Measurements from ENCODE around the gene MKRN1. TPM values are rescaled to one million over a fixed set of nuclear protein-coding genes. Genes with fewer than 3 reads are reported as not detected.
"Not testable (repeated sequence)": the region's sequence is repeated elsewhere in the genome, so short reads cannot be mapped to it uniquely, and the experiment has no call there.

The MKRN1 gene
- polyA plus RNA-seq, 3 donors, result 116 to 138 (median 116) TPM

DNA sequence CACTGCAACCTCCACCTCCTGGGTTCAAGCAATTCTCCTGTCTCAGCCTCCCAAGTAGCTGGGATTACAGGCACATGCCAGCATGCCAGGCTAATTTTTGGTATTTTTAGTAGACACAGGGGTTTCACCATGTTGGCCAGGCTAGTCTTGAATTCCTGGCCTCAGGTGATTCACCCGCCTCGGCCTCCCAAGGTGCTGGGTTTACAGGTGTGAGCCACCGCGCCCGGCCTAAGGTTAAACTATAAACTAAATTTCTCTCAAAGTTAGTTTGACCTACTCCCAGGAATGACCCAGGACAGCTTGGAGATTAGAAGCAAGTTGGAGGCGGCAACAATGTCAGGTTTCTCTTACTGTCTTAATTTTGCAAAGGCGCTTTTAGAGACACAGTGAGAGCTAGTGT is 18.5 kb upstream of the MKRN1 start:
- not testable (repeated sequence) for DNase-seq (ENCODE audit: extremely low read depth in 1 of 11, low read depth in 9 of 11, low spot score in 4 of 11)

DNA sequence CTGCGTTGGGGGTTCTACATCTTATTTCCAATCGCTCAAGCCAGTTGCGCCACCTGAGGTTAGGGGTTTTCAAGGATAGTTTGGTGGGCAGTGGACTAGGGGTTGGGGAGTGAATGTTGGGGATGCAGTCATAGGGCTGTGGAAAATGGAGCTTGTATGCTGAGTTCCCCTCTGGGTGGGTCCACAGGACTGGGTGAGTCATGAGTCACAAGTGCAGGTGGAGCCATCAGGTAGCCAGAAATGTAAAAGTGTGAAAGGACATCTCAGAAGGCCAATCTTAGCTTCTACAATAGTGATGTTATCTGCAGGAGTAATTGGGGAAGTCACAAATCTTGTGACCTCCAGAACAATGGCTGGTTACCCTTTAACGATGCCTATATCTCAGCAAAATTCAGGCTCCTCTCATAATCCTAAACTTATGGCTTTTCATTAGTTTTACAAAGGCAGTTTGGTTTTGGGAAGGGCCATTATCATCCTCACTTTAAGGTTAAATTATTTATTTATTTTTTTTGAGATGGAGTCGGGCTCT is 18.0 kb upstream of the MKRN1 start:
- DNase-seq (ENCODE audit: extremely low read depth in 1 of 11, low read depth in 9 of 11, low spot score in 4 of 11), result no peak

DNA sequence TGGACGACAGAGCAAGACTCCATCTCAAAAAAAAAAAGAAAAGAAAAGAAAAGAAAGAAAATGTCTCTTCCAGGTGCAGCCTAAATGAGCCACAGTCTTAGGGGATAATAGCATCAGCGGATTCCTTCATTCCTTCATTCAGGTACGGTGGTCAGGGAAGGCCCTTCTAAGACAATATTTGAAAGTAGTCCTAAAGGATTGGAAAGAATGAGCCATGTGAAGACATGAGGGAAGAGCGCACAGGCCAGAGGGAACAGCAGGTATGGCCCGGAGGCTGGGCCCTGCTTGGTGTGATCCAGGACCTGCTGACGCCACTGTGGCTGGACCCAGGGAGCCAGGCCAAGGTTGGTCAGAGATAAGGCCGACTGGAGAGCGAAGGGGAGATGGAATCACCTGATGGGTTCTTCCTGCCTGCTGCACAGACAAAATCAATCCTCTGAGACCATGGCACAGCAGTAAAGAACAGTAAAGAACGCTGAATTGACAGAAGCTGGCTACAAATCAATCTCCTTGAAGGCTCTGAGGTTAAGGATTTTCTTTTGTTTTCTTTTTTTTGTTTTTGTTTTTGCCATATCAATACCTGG is 16.3 kb upstream of the MKRN1 start:
- no peak for DNase-seq (ENCODE audit: extremely low read depth in 1 of 11, low read depth in 9 of 11, low spot score in 4 of 11)

DNA sequence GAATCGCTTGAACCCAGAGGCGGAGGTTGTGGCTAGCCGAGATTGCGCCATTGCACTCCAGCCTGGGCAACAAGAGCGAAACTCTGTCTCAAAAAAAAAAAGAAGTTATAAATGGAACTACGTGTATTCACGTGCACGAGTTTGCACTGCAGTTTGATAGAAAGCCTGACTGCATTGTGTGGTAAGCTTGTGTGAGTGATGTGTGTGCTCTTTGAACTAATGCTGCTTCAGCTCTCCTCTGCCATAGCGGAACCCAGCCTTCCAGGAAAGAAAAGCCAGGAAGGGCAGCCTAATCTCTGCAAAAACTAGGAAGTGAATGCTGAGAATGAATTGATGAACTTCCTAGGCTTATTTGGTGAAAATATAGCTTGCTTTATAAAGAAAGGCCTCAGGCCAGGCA is 15.6 kb upstream of the MKRN1 start:
- no peak for DNase-seq (ENCODE audit: extremely low read depth in 1 of 11, low read depth in 9 of 11, low spot score in 4 of 11)

DNA sequence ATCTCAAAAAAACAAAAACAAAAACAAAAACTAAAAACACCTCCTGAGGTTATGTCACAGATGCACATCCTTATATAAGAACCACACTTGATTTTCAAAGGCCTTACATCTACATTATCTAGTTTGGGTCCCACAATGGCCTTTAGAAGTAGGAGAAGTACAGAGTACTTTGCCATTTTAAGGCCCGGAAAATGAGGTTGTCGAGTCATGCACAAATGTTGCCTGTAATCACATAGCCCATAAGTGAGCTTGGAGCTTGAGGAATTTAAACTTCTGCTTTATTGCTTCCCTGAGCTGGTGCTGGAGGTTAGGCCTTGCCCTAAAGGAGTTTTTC is 9.7 kb upstream of the MKRN1 start:
- DNase-seq (ENCODE audit: extremely low read depth in 1 of 11, low read depth in 9 of 11, low spot score in 4 of 11), result no peak

DNA sequence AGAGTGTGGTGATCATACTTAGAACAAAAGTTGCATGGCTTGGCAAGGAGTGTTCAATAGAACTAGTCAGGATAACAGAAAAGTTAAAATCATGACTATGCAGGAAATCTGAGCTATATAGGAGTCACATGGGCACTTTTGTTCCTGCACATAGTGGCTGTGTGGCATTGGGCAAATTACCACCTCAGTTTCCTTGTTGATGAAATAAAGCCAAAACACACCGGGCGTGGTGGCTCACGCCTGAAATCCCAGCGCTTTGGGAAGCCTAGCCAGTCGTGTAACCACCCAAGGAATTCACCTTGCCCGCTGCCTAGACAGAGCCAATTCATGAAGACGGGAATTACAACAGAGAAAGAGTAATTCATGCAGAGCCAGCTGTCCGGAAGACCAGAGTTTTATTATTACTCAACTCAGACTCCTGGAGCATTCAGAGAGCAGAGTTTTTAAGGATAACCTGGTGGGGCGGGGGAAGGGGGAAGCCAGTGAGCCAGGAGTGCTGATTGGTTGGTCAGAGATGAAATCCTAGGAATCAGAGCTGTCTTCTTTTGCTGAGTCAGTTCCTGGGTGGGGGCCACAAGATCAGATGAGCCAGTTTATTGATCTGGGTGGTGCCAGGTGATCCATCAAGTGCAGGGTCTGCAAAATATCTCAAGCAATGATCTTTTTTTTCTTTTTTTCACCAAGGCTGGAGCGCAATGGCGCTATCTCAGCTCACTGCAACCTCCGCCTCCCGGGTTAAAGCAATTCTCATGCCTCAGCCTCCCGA is 6.4 kb upstream of the MKRN1 start:
- no peak for DNase-seq (ENCODE audit: extremely low read depth in 1 of 11, low read depth in 9 of 11, low spot score in 4 of 11)

DNA sequence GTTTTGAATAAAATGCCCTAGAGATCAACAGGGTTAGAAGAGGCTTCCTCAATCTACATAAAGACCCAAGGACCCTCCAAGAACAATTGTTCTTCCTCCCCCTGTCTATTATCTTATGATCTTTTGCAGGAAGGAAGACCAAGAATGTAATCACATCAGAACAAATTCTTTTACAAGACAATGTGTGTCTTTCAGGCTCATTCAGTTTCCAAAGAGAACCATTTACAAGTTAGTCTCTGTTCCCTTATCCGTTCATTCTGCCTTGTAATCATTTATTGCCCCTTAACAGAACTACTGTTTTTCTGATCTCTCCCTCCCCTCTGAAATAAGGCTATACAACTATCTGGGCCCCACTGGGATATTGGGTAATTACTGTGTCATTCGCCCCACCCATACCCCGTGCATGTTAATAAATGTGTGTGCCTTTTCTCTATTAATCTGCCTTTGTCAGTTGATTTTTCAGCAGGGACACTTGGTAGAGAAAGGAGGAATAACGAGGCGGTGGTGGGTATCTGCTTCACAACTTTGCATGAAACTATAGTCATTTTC is 5.7 kb upstream of the MKRN1 start:
- no peak for DNase-seq (ENCODE audit: extremely low read depth in 1 of 11, low read depth in 9 of 11, low spot score in 4 of 11)

DNA sequence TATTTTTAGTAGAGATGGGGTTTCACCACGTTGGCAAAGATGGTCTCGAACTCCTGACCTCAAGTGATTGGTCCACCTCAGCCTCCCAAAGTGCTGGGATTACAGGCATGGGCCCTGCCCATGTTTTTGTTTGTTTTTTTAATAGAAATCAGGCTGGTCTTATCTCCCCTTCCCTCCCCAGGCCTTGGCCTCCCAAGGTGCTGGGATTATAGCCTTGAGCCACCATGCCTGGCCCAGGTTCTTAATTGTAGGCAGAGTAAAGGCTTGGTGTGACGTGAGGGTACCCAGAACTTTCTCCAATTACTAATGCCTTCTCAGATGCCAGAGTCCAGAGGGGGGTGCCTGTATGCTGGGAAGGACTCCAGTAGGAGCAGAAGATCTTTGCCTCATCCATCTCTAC is 5.2 kb upstream of the MKRN1 start:
- no peak for DNase-seq (ENCODE audit: extremely low read depth in 1 of 11, low read depth in 9 of 11, low spot score in 4 of 11)

DNA sequence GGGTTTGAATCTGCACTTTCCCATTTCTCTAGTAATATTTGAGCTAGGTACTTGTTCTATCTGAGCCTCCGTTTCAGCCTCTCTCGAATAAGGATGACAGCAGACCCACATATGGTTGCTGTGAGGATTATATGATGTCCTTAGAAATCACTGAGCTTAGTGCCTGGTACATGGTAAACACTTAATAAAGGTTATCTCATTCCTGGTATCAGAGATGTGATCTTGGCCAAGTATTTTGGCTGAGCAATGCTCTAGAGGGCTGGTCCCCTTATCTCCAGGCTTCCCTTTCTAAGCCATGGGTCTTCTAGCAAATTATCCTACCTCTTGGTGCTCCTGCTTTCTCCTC is 407 bp upstream of the MKRN1 start:
- DNase-seq (ENCODE audit: extremely low read depth in 1 of 11, low read depth in 9 of 11, low spot score in 4 of 11), result no peak

DNA sequence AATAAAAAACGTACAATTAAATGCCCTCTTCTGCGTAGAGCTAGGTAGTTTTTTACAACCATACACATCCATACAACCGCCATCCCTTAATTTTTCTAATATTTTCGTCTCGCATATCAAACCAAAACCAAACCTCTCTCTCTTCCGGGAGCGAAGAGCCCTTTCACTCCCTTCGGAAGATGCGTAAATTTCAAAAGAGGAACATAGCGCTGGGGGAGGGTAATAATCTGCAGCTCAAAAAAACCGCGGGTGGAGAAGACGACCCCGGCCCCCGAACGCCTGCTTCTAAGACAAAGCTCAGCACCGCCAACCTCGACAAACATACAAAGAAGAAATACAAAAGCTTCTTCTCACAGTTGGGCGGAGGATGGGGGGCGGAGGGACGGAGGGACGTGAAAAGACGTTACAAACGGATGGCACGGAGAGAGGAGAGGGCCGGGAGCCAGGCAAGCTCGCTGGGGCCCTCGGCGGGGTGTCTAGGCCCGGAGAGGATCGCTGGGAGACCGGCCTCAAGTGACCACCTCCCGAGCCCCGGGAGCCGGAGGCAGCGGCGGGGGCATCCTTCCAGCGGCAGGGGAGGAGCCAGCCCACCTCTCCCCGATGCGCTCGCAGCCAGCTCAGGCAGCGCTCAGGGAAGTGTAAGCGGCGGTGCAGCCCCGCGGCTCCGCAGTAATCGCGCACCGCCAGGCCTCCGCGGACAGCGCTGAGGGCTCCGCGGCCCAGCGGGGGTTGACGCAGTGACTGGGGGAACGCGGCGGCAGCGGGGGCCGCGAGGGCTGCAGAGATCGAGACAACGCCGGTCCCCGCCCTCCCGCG is 851 bp downstream of the MKRN1 start:
- peak in 6 of 11 donors; percentile 4 to 37 (median 17) for DNase-seq (ENCODE audit: extremely low read depth in 1 of 11, low read depth in 9 of 11, low spot score in 4 of 11)

DNA sequence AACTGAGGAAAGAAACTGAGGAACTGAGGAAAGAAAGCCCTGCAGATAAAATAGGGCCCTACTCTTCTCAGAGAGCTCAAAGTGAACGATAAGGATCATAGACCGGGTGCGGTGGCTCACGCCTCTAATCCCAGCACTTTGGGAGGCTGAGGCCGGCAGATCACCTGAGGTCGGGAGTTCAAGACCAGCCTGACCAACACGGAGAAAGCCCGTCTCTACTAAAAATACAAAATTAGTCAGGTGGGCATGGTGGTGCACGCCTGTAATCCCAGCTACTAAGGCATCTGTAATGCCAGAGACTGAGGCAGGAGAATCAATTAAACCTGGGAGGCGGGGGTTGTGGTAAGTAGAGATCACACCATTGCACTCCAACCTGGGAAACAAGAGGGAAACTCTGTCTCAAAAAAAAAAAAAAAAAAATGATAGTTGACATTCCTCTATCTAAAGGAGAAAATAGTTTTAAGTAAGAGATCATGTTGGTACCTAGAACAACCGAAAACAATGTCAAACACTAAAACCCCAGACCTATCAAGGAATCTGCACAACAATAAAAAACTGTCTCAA is 2.5 kb downstream of the MKRN1 start:
- DNase-seq (ENCODE audit: extremely low read depth in 1 of 11, low read depth in 9 of 11, low spot score in 4 of 11), result no peak

DNA sequence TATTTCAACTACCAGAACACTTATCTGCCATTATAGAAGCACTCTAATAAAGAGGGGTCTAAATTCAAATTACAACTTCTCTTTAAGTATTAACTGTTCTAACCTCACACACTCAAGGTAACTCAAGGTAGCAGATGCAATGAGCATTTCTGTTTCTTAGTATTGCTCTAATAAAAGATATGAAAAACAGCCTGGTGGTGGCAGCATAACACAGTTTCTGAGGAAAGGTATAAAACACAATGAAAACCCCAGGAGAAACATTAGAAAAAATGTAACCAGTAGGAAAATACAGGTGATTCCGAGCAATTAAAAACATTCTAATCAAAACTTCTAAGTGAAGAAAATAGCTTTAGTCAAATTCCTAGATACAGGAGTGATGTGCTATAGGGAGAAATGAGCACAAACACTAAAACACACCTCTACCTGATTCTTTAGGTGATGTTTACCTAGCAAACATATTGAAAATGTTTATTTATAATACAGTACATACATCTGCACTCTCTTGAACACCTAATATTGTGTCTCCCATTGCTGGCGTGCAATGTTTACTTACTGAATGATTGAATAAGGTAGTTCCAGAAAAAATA is 3.5 kb downstream of the MKRN1 start:
- DNase-seq (ENCODE audit: extremely low read depth in 1 of 11, low read depth in 9 of 11, low spot score in 4 of 11), result peak in 5 of 11 donors; percentile 25 to 48 (median 30)

DNA sequence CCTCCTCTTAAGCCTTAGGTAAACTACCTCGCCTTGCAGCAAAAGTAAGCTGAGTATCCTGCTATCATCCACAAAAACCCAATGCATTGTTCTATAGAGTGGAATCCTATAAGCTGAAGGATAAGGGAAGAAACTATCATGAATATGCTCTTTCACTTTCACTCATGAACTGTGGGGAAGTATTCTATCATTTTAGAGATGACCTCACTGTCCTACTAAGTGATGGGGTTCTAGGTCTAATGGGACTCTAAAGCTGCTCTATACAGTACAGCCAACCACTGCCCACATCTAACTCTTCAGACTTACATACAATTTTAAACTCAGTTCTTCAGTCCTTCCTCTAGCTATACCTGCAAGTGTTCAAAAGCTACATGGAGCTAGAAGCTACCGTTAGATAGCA is 16.2 kb downstream of the MKRN1 start:
- DNase-seq (ENCODE audit: extremely low read depth in 1 of 11, low read depth in 9 of 11, low spot score in 4 of 11), result no peak

DNA sequence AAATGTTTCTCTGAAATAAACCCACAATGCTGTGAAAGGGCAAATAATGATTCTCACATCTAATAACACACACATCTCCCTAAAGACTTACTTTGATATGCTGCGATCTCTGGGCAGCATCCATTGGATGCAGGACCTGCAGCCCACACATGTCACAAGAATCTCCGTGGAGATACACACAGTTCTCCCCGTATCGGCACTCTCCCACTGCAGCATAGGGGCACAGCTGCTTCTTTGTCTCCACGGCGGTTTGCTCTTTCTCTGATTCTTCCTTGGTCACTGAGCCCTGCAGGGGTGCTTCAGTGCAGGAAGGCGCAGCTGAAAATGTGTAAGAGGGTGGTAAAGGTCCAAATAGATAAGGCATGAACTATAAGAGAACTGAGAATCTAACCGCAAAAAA is 20.4 kb downstream of the MKRN1 start:
- no peak for DNase-seq (ENCODE audit: extremely low read depth in 1 of 11, low read depth in 9 of 11, low spot score in 4 of 11)

DNA sequence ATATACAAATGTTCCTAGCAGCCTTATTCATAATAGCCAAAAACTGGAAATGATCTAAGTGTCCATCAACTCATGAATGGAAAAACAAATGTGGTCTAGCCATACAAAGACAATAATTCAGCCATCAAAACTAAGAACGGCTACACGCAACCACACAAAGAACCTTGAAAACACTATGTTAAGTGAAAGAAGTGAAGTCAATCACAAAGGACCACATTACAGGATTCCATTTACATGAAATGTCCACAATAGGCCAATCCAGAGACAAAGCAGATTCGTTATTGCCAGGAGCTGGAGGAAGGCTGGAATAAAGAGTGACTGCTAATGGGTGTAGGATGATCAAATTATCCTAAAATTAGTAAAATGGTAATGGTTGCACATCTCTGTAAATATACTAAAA is 21.1 kb downstream of the MKRN1 start:
- DNase-seq (ENCODE audit: extremely low read depth in 1 of 11, low read depth in 9 of 11, low spot score in 4 of 11), result no peak

DNA sequence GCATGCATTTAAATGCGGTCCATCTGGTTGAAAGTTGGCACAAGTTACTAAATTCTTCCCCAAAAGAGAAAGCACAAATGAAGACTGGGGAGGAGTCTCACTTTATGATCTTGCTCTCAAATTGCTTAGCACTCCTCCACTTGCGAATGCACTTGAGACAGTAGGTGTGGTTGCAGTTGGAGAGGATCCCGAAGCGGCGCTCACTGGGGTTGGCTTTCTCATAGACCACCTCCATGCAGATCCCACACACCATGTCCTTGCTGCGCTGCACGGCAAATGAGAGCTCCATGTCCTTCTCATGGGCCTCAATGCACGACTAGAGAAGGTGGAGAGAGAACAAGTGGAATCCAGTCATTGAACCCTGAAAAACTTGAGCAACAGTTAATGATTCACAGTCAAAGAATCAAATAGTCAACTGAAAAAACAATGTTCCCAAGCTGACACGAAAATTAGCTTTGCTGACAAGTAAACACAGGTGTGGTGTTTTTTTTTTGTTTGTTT is 22.7 kb downstream of the MKRN1 start:
- peak in 2 of 11 donors; percentile 19 to 33 for DNase-seq (ENCODE audit: extremely low read depth in 1 of 11, low read depth in 9 of 11, low spot score in 4 of 11)

DNA sequence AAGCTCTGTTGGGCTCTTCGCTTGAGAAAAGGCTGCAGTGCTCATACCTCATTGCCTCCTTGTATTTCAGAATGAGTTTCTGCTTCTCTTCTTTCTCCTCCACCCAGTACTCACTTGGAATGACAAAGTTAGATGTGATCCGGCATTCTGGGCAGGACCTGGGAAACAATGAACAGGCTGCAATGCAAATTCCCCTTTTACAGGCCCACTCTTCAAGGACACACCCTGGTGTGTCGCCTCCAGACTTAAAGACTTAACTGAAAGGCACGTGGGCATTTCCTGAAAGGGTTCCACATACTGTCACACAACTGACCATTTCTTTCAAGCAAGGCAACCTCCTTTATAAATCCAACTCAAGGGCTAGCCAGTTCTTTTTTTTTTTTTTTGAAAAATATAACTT is 23.6 kb downstream of the MKRN1 start:
- DNase-seq (ENCODE audit: extremely low read depth in 1 of 11, low read depth in 9 of 11, low spot score in 4 of 11), result no peak

DNA sequence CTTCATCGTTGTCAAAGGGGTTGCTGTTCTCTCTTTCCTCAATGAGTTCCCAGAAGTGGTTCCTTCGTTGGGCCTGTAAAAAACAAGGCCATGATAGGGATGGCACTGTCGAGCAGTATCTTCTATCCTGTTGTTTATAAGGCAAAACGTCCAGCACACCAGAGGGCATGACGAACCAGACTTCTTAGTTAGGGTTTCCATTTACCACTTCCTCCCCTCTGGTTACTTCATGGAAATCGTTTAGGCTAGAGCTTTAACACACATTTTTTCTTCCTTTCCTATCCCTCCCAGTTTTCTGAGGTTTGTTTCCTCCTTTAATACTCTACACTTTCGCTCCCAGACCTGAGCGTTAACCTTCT is 24.7 kb downstream of the MKRN1 start:
- no peak for DNase-seq (ENCODE audit: extremely low read depth in 1 of 11, low read depth in 9 of 11, low spot score in 4 of 11)

Measured in renal cortex interstitium (tissue), 11 donors.